Osteoblast (primary cell): Measurements from ENCODE around the gene OR5A1. TPM values are rescaled to one million over a fixed set of nuclear protein-coding genes. Genes with fewer than 3 reads are reported as not detected.

Source experiments
- DNase-seq: peaks from one replicate; pipeline ENCODE4 v3.0.0; 2011; ENCODE audit warnings: low spot score, mixed read lengths; ENCODE audit not compliant: insufficient read length; ENCODE audit errors: missing footprints
- H2AFZ ChIP-seq: 2 replicates; pipeline ENCODE4 v1.6.0; 2011; ENCODE audit warnings: mild to moderate bottlenecking, low read length
- H3K27ac ChIP-seq: 2 replicates; pipeline ENCODE4 v1.5.1; 2011; ENCODE audit warnings: mild to moderate bottlenecking, low read depth, low read length, moderate library complexity
- H3K27me3 ChIP-seq: 2 replicates; pipeline ENCODE4 v1.6.0; 2012; ENCODE audit warnings: mild to moderate bottlenecking, control low read depth, inconsistent platforms, low read length, moderate library complexity; ENCODE audit not compliant: insufficient read depth
- H3K36me3 ChIP-seq: 2 replicates; pipeline ENCODE4 v1.5.1; 2011; ENCODE audit warnings: mild to moderate bottlenecking, low read length, control low read depth, moderate library complexity; ENCODE audit not compliant: insufficient read depth
- H3K4me1 ChIP-seq: 2 replicates; pipeline ENCODE4 v1.5.1; 2011; ENCODE audit warnings: mild to moderate bottlenecking, low read length, control low read depth, moderate library complexity; ENCODE audit not compliant: insufficient read depth
- H3K4me2 ChIP-seq: 2 replicates; pipeline ENCODE4 v1.6.0; 2011; ENCODE audit warnings: mild to moderate bottlenecking, low read length; ENCODE audit not compliant: insufficient read depth
- H3K4me3 ChIP-seq: fragments of 200-600 bp; sonication (generic); 3 replicates; pipeline ENCODE4 v1.5.1; 2012; ENCODE audit warnings: mild to moderate bottlenecking, low read length, inconsistent platforms; ENCODE audit not compliant: insufficient read depth
- H3K79me2 ChIP-seq: 2 replicates; pipeline ENCODE4 v1.6.0; 2012; ENCODE audit warnings: mild to moderate bottlenecking, low read length, control low read depth, inconsistent platforms; ENCODE audit not compliant: insufficient read depth
- H3K9me3 ChIP-seq: 2 replicates; pipeline ENCODE4 v1.5.1; 2011; ENCODE audit warnings: low read depth, low read length, control low read depth
- H4K20me1 ChIP-seq: 2 replicates; pipeline ENCODE4 v1.6.0; 2012; ENCODE audit warnings: mild to moderate bottlenecking, low read length, control low read depth; ENCODE audit not compliant: insufficient read depth
- total RNA-seq: library from RNA; depleted of rRNA; stranded (reverse); fragments of >200 nt; gene quantifications from 2 replicates; pipeline ENCODE4 v1.2.3, GENCODE V29; 2012
- TF ChIP-seq, protein P1 (sequence below): IDR thresholded peaks from 2 replicates; pipeline ENCODE4 v1.5.1; 2011; ENCODE audit warnings: mild to moderate bottlenecking, low read depth, low read length, moderate library complexity; ENCODE audit errors: extremely low read depth

Gene OR5A1
- total RNA-seq: not detected in 2 replicates

DNA sequence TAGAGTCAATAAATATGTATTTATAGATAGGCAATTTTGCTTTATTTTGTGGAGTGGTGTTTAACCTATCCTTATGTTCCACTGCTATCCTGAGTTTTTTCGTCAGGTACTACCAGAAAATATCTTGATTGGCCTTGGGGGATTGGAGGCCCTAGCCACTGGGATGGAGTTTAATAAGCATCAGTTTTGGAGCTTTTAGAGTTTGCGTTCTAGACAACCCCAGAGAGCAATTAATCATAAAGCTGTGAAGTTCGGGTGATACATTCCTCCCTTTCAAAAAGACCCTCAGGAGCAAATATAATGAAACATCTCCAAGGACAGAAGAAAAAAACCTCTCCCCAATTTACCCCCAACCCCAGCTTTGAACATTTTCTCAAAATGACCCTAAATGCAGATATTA lies at the start of gene OR5A1:
OR5A1 (plus strand) TSS at position 301 of the 400 bp plus-strand sequence. CDS start 6,700 bp downstream, outside the sequence.
- Histone ChIP-seq H3K36me3 (no peaks in the 10 kb centered on the region), H2AFZ (no peak within 1 kb of the TSS), H3K4me3 (no peak within 1 kb of the TSS), H3K9me3 (no peaks in the 10 kb centered on the region), H3K27ac (no peak within 1 kb of the TSS), H4K20me1 (no peaks in the 10 kb centered on the region), H3K27me3 (no peaks in the 10 kb centered on the region), H3K4me1 (no peaks in the 10 kb centered on the region), H3K79me2 (no peaks in the 10 kb centered on the region), H3K4me2 (no peak within 1 kb of the TSS)
- TF ChIP-seq, protein P1, sequence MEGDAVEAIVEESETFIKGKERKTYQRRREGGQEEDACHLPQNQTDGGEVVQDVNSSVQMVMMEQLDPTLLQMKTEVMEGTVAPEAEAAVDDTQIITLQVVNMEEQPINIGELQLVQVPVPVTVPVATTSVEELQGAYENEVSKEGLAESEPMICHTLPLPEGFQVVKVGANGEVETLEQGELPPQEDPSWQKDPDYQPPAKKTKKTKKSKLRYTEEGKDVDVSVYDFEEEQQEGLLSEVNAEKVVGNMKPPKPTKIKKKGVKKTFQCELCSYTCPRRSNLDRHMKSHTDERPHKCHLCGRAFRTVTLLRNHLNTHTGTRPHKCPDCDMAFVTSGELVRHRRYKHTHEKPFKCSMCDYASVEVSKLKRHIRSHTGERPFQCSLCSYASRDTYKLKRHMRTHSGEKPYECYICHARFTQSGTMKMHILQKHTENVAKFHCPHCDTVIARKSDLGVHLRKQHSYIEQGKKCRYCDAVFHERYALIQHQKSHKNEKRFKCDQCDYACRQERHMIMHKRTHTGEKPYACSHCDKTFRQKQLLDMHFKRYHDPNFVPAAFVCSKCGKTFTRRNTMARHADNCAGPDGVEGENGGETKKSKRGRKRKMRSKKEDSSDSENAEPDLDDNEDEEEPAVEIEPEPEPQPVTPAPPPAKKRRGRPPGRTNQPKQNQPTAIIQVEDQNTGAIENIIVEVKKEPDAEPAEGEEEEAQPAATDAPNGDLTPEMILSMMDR: no peak
- no peak for DNase-seq

DNA sequence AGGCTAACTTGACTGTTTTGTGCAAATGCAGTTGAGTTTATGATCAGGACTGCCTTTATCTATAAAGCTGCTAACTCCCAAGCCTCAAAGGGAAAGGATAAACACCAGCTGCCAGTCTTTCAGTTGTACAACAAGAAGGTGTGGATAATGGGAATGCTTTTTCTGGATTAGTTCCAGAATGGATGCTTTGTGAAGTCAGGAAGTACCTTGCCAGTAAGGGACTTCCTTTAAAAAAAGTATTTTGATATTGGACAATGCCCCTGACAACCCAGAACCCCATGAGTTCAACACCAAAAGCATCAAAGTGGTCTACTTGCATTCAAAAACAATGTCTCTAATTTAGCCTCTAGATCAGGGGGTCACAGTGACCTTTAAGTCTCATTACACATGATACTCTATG lies 42.1 kb upstream of the OR5A1 start:
- no peaks in the 10 kb centered on the region for H3K36me3 ChIP-seq
- H3K79me2 ChIP-seq: no peaks in the 10 kb centered on the region
- H3K27ac ChIP-seq: no peak overlapping the region
- TF ChIP-seq, protein P1: no peak
- DNase-seq: no peak
- no peaks in the 10 kb centered on the region for H3K4me1 ChIP-seq
- H2AFZ ChIP-seq: no peak overlapping the region
- no peak overlapping the region for H3K4me3 ChIP-seq
- H3K27me3 ChIP-seq: no peaks in the 10 kb centered on the region
- no peaks in the 10 kb centered on the region for H4K20me1 ChIP-seq
- no peak overlapping the region for H3K4me2 ChIP-seq
- no peaks in the 10 kb centered on the region for H3K9me3 ChIP-seq

DNA sequence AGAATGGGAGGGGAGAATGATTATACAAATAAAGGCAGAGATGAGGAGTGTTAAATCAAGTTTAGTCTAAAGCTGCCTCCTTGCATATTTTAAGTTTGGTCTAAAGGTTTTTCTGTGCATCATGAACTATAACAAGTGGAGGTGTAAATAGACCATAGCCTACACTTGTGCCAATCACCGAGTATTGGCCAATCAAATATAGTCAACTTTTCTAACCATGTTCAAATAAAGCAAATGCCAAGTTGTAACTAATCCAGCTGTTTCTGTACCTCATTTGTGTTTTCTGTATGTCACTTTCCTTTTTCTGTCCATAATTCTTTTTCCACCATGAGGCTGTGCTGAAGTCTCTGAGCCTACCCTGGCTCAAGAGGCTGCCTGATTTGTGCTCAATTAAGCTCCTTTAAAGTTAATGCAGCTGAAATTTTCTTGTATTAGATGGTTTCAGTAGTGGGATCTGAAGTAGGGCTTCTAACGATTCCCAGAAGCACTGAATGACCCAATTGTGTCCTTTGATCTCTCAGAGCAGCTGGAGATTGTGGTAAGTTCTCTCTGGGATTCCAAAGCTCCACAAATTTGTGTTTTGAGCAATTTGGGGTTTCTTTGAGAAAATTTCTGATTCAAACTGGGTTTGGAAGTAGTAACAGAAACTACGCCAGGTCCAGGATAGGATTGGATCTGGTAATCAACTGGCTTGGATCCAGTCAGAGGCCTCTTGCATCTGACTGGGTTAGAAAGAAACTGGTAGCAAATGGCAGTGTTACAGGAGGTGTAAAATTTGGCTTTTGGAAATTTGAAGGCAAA lies 35.6 kb upstream of the OR5A1 start:
- no peak overlapping the region for H3K4me3 ChIP-seq
- TF ChIP-seq, protein P1: no peak
- H2AFZ ChIP-seq: no peak overlapping the region
- no peak for DNase-seq
- H3K4me2 ChIP-seq: no peak overlapping the region
- no peaks in the 10 kb centered on the region for H3K79me2 ChIP-seq
- H3K27ac ChIP-seq: no peak overlapping the region
- H3K27me3 ChIP-seq: no peaks in the 10 kb centered on the region
- no peaks in the 10 kb centered on the region for H3K4me1 ChIP-seq
- no peaks in the 10 kb centered on the region for H3K9me3 ChIP-seq
- no peaks in the 10 kb centered on the region for H3K36me3 ChIP-seq
- no peaks in the 10 kb centered on the region for H4K20me1 ChIP-seq

DNA sequence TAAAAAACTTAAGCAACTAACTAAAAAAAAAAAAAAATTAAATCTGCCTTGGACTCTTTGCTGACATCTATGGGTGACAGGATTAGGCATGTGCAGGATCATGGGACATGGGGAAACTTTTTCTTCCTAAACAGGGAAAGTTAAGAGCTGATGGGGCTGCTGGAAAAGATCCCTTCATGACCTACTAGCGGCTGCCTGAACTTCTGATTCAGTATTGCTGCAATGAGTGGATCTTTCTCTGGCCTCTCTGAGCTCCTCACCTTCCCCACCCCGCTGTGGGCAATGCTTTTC lies 35.1 kb upstream of the OR5A1 start:
- Histone ChIP-seq H3K4me2 (no peak overlapping the region), H3K4me3 (no peak overlapping the region)

More for the DNA sequence above, 35.1 kb upstream of the OR5A1 start:
- TF ChIP-seq, protein P1: no peak
- Histone ChIP-seq H3K36me3 (no peaks in the 10 kb centered on the region), H3K79me2 (no peaks in the 10 kb centered on the region), H3K27ac (no peak overlapping the region), H3K27me3 (no peaks in the 10 kb centered on the region), H4K20me1 (no peaks in the 10 kb centered on the region), H3K9me3 (no peaks in the 10 kb centered on the region), H3K4me1 (no peaks in the 10 kb centered on the region), H2AFZ (no peak overlapping the region)
- no peak for DNase-seq
